H9 (cell line): ENCODE measurements around the gene TMPRSS2. TPM values are rescaled to one million over a fixed set of nuclear protein-coding genes. Genes with fewer than 3 reads are reported as not detected.

ENCODE experiments used
- DNase-seq: peaks from one replicate; pipeline ENCODE4 v3.0.0-alpha.2; 2017
- H2AFZ ChIP-seq: one replicate; pipeline ENCODE4 v1.6.1; 2013; ENCODE audit warnings: mild to moderate bottlenecking, low read length, control low read depth, moderate library complexity
- H2AK5ac ChIP-seq: 2 replicates; pipeline ENCODE4 v1.6.1; 2013; ENCODE audit warnings: low read length, control low read depth, mixed read lengths; ENCODE audit not compliant: insufficient read length
- H2BK120ac ChIP-seq: one replicate; pipeline ENCODE4 v1.6.1; 2013; ENCODE audit warnings: low read depth, mild to moderate bottlenecking, low read length, control low read depth, inconsistent platforms; ENCODE audit not compliant: poor library complexity, severe bottlenecking
- H2BK12ac ChIP-seq: 2 replicates; pipeline ENCODE4 v1.6.1; 2013; ENCODE audit warnings: low read length, control low read depth, mixed read lengths, low read depth; ENCODE audit not compliant: insufficient read length
- H2BK15ac ChIP-seq: 2 replicates; pipeline ENCODE4 v1.6.1; 2013; ENCODE audit warnings: low read depth, low read length, control low read depth
- H2BK20ac ChIP-seq: one replicate; pipeline ENCODE4 v1.6.1; 2013; ENCODE audit warnings: low read depth, mild to moderate bottlenecking, low read length, control low read depth, inconsistent platforms; ENCODE audit not compliant: poor library complexity, severe bottlenecking
- H2BK5ac ChIP-seq: 2 replicates; pipeline ENCODE4 v1.6.1; 2013; ENCODE audit warnings: low read length, control low read depth, mixed read lengths; ENCODE audit not compliant: insufficient read length
- H3K14ac ChIP-seq: 2 replicates; pipeline ENCODE4 v1.6.1; 2013; ENCODE audit warnings: low read length, control low read depth; ENCODE audit not compliant: insufficient read depth
- H3K18ac ChIP-seq: 2 replicates; pipeline ENCODE4 v1.6.1; 2013; ENCODE audit warnings: low read depth, mild to moderate bottlenecking, mixed read lengths, low read length, control low read depth; ENCODE audit not compliant: insufficient read length
- H3K23ac ChIP-seq: 2 replicates; pipeline ENCODE4 v1.6.1; 2013; ENCODE audit warnings: low read length, control low read depth, mixed read lengths, low read depth; ENCODE audit not compliant: insufficient read length
- H3K23me2 ChIP-seq: 2 replicates; pipeline ENCODE4 v1.6.1; 2013; ENCODE audit warnings: low read depth, mild to moderate bottlenecking, mixed read lengths, low read length, control low read depth; ENCODE audit not compliant: insufficient read length, poor library complexity, severe bottlenecking
- H3K27ac ChIP-seq: 2 replicates; pipeline ENCODE4 v1.5.1; 2013; ENCODE audit warnings: low read length, control low read depth, mixed read lengths, low read depth; ENCODE audit not compliant: insufficient read length
- H3K27me3 ChIP-seq: 2 replicates; pipeline ENCODE4 v1.6.1; 2013; ENCODE audit warnings: low read length, control low read depth, inconsistent platforms; ENCODE audit not compliant: insufficient read depth
- H3K4ac ChIP-seq: 2 replicates; pipeline ENCODE4 v1.6.1; 2013; ENCODE audit warnings: low read depth, mild to moderate bottlenecking, control low read depth, inconsistent platforms, low read length, moderate library complexity
- H3K4me1 ChIP-seq: 2 replicates; pipeline ENCODE4 v1.6.1; 2013; ENCODE audit warnings: low read length, control low read depth, inconsistent platforms; ENCODE audit not compliant: insufficient read depth
- H3K4me2 ChIP-seq: 2 replicates; pipeline ENCODE4 v1.6.1; 2013; ENCODE audit warnings: low read length, control low read depth, mixed read lengths; ENCODE audit not compliant: insufficient read length, insufficient read depth
- H3K56ac ChIP-seq: 2 replicates; pipeline ENCODE4 v1.6.1; 2013; ENCODE audit warnings: low read depth, mild to moderate bottlenecking, mixed read lengths, low read length, control low read depth; ENCODE audit not compliant: insufficient read length
- H3K79me1 ChIP-seq: 2 replicates; pipeline ENCODE4 v1.6.1; 2013; ENCODE audit warnings: low read depth, mild to moderate bottlenecking, moderate library complexity, low read length, control low read depth, inconsistent platforms; ENCODE audit not compliant: insufficient read depth, poor library complexity, severe bottlenecking
- H3K79me2 ChIP-seq: 2 replicates; pipeline ENCODE4 v1.6.1; 2013; ENCODE audit warnings: low read length, control low read depth, inconsistent platforms; ENCODE audit not compliant: insufficient read depth
- H3K9ac ChIP-seq: 2 replicates; pipeline ENCODE4 v1.6.1; 2013; ENCODE audit warnings: low read length, control low read depth, mixed read lengths; ENCODE audit not compliant: insufficient read length; ENCODE audit errors: extremely low read depth
- H3K9me3 ChIP-seq: one replicate; pipeline ENCODE4 v1.6.1; 2013; ENCODE audit warnings: low read depth, low read length, inconsistent platforms; ENCODE audit not compliant: control insufficient read depth
- H3T11ph ChIP-seq: one replicate; pipeline ENCODE4 v1.6.1; 2013; ENCODE audit warnings: mild to moderate bottlenecking, low read length, control low read depth, inconsistent platforms
- H4K20me1 ChIP-seq: one replicate; pipeline ENCODE4 v1.6.1; 2013; ENCODE audit not compliant: control insufficient read depth, insufficient read length, insufficient read depth
- H4K5ac ChIP-seq: 2 replicates; pipeline ENCODE4 v1.6.1; 2013; ENCODE audit warnings: low read depth, mild to moderate bottlenecking, mixed read lengths, low read length, control low read depth; ENCODE audit not compliant: insufficient read length
- H4K8ac ChIP-seq: replicated peaks from 2 replicates; pipeline ENCODE4 v1.6.1; 2013; ENCODE audit warnings: low read length, control low read depth, mixed read lengths, low read depth; ENCODE audit not compliant: insufficient read length
- H4K91ac ChIP-seq: 2 replicates; pipeline ENCODE4 v1.6.1; 2013; ENCODE audit warnings: low read depth, mild to moderate bottlenecking, moderate library complexity, mixed read lengths, low read length, control low read depth; ENCODE audit not compliant: insufficient read length
- H3K27ac Mint-ChIP-seq, 3 experiments: 2 replicates in 2 of 3; 3 replicates in 1 of 3; pipeline ENCODE4 v1.8.0; 2020 to 2021; ENCODE audit warnings: mixed read lengths in 3 of 3, mild to moderate bottlenecking in 1 of 3, moderate library complexity in 1 of 3
- H3K27me3 Mint-ChIP-seq: 2 replicates; pipeline ENCODE4 v1.8.0; 2021; ENCODE audit warnings: low read depth, mild to moderate bottlenecking, moderate library complexity, mixed read lengths
- H3K36me3 Mint-ChIP-seq, 3 experiments: 2 replicates in 2 of 3; 3 replicates in 1 of 3; pipeline ENCODE4 v1.8.0; 2020 to 2021; ENCODE audit warnings: low read depth in 3 of 3, mixed read lengths in 3 of 3; ENCODE audit not compliant: insufficient read depth in 1 of 3
- H3K4me1 Mint-ChIP-seq, 2 experiments: 2 replicates each; pipeline ENCODE4 v1.8.0; 2020; ENCODE audit warnings: mixed read lengths in 2 of 2
- H3K4me3 Mint-ChIP-seq, 2 experiments: 2 replicates in 1 of 2; 3 replicates in 1 of 2; pipeline ENCODE4 v1.8.0; 2020 to 2021; ENCODE audit warnings: mild to moderate bottlenecking in 2 of 2, mixed read lengths in 2 of 2, moderate library complexity in 1 of 2
- H3K9me3 Mint-ChIP-seq, 2 experiments: 2 replicates in 1 of 2; 3 replicates in 1 of 2; pipeline ENCODE4 v1.8.0; 2020; ENCODE audit warnings: mild to moderate bottlenecking in 2 of 2, mixed read lengths in 2 of 2, moderate library complexity in 1 of 2
- CTCF ChIP-seq: fragments of 200-600 bp; sonication (generic); conservative IDR thresholded peaks from 3 replicates; pipeline ENCODE4 v1.8.0; 2021; ENCODE audit warnings: antibody characterized with exemption, mild to moderate bottlenecking
- WGBS: extraction: QIAGEN DNeasy Blood & Tissue Kit; methylation state at CpG from one replicate; pipeline ENCODE4 v1.1.7; 2013; ENCODE audit warnings: missing lambda C conversion rate, low lambda C conversion rate, mixed read lengths; ENCODE audit not compliant: insufficient read length; ENCODE audit errors: extremely low coverage; 5-methylcytosine and 5-hydroxymethylcytosine counted together
- total RNA-seq: library from RNA; stranded (reverse); gene quantifications from 2 replicates; pipeline ENCODE4 v1.2.1, GENCODE V29; 2021

Gene TMPRSS2
- total RNA-seq, 1 experiment from 2014 or later, result 12.1 TPM

GRCh38 chr21:41437729-41438128 lies 70.2 kb downstream of the TMPRSS2 start:
- Histone ChIP-seq H2AFZ (no peak overlapping the region), H2BK20ac (no peak overlapping the region), H4K91ac (no peak overlapping the region), H2BK5ac (no peak overlapping the region), H3K56ac (no peak overlapping the region), H3K27ac (no peak overlapping the region), H2BK12ac (no peak overlapping the region), H3K23ac (no peak overlapping the region), H3K23me2 (no peaks in the 10 kb centered on the region), H3T11ph (no peak overlapping the region), H3K4me2 (no peak overlapping the region), H3K27me3 (no peaks in the 10 kb centered on the region), H3K4me1 (peaks cover 5% of the 10 kb centered on the region; the same call in 1 of the 2 replicates), H3K18ac (no peak overlapping the region), H3K79me2 (no peaks in the 10 kb centered on the region), H3K4ac (no peak overlapping the region), H4K20me1 (no peaks in the 10 kb centered on the region), H3K9me3 (no peaks in the 10 kb centered on the region), H4K5ac (no peak overlapping the region), H2AK5ac (no peak overlapping the region), H4K8ac (no peak overlapping the region), H3K14ac (no peak overlapping the region), H2BK15ac (no peak overlapping the region), H2BK120ac (no peak overlapping the region), H3K79me1 (no peaks in the 10 kb centered on the region), H3K9ac (no peak overlapping the region)
- H3K27me3 Mint-ChIP-seq, result no peaks in the 10 kb centered on the region; the same call in 1 of the 2 replicates
- DNase-seq, result no peak
- H3K4me3 Mint-ChIP-seq, result no peak overlapping the region
- peaks cover 8 to 30% (median 14%) of the 10 kb centered on the region in 3 experiments for H3K36me3 Mint-ChIP-seq
- TF ChIP-seq CTCF, result no peak
- H3K9me3 Mint-ChIP-seq, result peaks cover 5 to 6% of the 10 kb centered on the region in 2 experiments; a peak in 3 of 5 replicates
- no CpG with 5 or more reads among the region's 2 CpGs for WGBS
- peaks cover 20 to 21% of the 10 kb centered on the region in 2 experiments for H3K4me1 Mint-ChIP-seq
- H3K27ac Mint-ChIP-seq, result peak overlapping the region in 1 of 3 experiments; percentile 24; a peak in 1 of 7 replicates
